ENCODE data around the gene TMEM108.

The TMEM108 gene

GRCh38 chr3:133361011-133361410 lies 322.8 kb downstream of the TMEM108 start:
- no peak overlapping the region for H3K27ac ChIP-seq
- TF ChIP-seq ZFX (IDR thresholded peaks at IDR 0.05) (no peak), CTCF (conservative IDR thresholded peaks at IDR 0.05) (no peak)

GRCh38 chr3:133361435-133361834 lies 323.2 kb downstream of the TMEM108 start:
- TF ChIP-seq CTCF (conservative IDR thresholded peaks at IDR 0.05) (no peak), ZFX (IDR thresholded peaks at IDR 0.05) (no peak)
- H3K27ac ChIP-seq: no peak overlapping the region

- TF ChIP-seq ZFX (IDR thresholded peaks at IDR 0.05) (no peak), CTCF (conservative IDR thresholded peaks at IDR 0.05) (no peak)
- H3K27ac ChIP-seq: no peak overlapping the region
Observed at GRCh38 chr3:133362539-133362938, 324.3 kb downstream of the TMEM108 start.

- H3K27ac ChIP-seq: no peak overlapping the region
- TF ChIP-seq ZFX (IDR thresholded peaks at IDR 0.05) (no peak), CTCF (conservative IDR thresholded peaks at IDR 0.05) (no peak)
Observed at GRCh38 chr3:133364704-133365103, 326.5 kb downstream of the TMEM108 start.

- TF ChIP-seq ZFX (IDR thresholded peaks at IDR 0.05) (no peak), CTCF (conservative IDR thresholded peaks at IDR 0.05) (no peak)
- H3K27ac ChIP-seq: no peak overlapping the region
Observed at GRCh38 chr3:133366921-133367320, 328.7 kb downstream of the TMEM108 start.

- TF ChIP-seq CTCF (conservative IDR thresholded peaks at IDR 0.05) (no peak), ZFX (IDR thresholded peaks at IDR 0.05) (no peak)
- no peak overlapping the region for H3K27ac ChIP-seq
Observed at GRCh38 chr3:133367403-133367802, 329.2 kb downstream of the TMEM108 start.

GRCh38 chr3:133367956-133368355 lies 329.8 kb downstream of the TMEM108 start:
- no peak for TF ChIP-seq CTCF (conservative IDR thresholded peaks at IDR 0.05)
- TF ChIP-seq ZFX (IDR thresholded peaks at IDR 0.05): no peak
- no peak overlapping the region for H3K27ac ChIP-seq
